OCI-LY1 (cell line): ENCODE data around the gene ARID3C.

Source experiments
- H2AFZ ChIP-seq: fragments of 200-600 bp; sonication (generic), shearing (Covaris generic); 2 replicates; pipeline ENCODE4 v1.6.0; 2014; ENCODE audit warnings: antibody characterized with exemption, mild to moderate bottlenecking, low read length
- H3F3A ChIP-seq: fragments of 200-600 bp; sonication (generic), shearing (Covaris generic); 2 replicates; pipeline ENCODE4 v1.6.0; 2014; ENCODE audit warnings: mild to moderate bottlenecking, antibody characterized with exemption, low read length, moderate library complexity; ENCODE audit not compliant: insufficient read depth
- H3K27ac ChIP-seq: fragments of 200-600 bp; sonication (generic); 2 replicates; pipeline ENCODE4 v1.5.1; 2014; ENCODE audit warnings: low read length, mixed run types, mild to moderate bottlenecking, low read depth; ENCODE audit not compliant: poor library complexity, severe bottlenecking
- H3K27me3 ChIP-seq: fragments of 200-600 bp; sonication (generic); 2 replicates; pipeline ENCODE4 v1.6.0; 2014; ENCODE audit warnings: antibody characterized with exemption, mild to moderate bottlenecking, low read length, moderate library complexity; ENCODE audit not compliant: insufficient read depth
- H3K36me3 ChIP-seq: fragments of 200-600 bp; sonication (generic); 2 replicates; pipeline ENCODE4 v1.6.1; 2014; ENCODE audit warnings: mild to moderate bottlenecking, antibody characterized with exemption, low read length, moderate library complexity, mixed read lengths; ENCODE audit not compliant: insufficient read depth
- H3K4me1 ChIP-seq: fragments of 200-600 bp; sonication (generic); 2 replicates; pipeline ENCODE4 v1.5.1; 2014; ENCODE audit warnings: mild to moderate bottlenecking, low read length, moderate library complexity; ENCODE audit not compliant: insufficient read depth, severe bottlenecking
- H3K4me2 ChIP-seq: fragments of 200-600 bp; sonication (generic), shearing (Covaris generic); 2 replicates; pipeline ENCODE4 v1.6.1; 2014; ENCODE audit warnings: low read length
- H3K4me3 ChIP-seq: fragments of 200-600 bp; sonication (generic); 2 replicates; pipeline ENCODE4 v1.5.1; 2014; ENCODE audit warnings: low read length, low read depth, mild to moderate bottlenecking, mixed read lengths; ENCODE audit not compliant: poor library complexity, severe bottlenecking
- H3K79me2 ChIP-seq: fragments of 200-600 bp; shearing (Covaris generic); 2 replicates; pipeline ENCODE4 v1.6.1; 2016; ENCODE audit warnings: mixed run types, low read length, mixed read lengths; ENCODE audit not compliant: insufficient read depth
- H3K9ac ChIP-seq: fragments of 200-600 bp; sonication (generic), shearing (Covaris generic); 2 replicates; pipeline ENCODE4 v1.6.1; 2014; ENCODE audit warnings: mild to moderate bottlenecking, low read length, mixed read lengths
- H3K9me2 ChIP-seq: fragments of 200-600 bp; sonication (generic), shearing (Covaris generic); 2 replicates; pipeline ENCODE4 v1.6.1; 2014; ENCODE audit warnings: low read depth, mild to moderate bottlenecking, low read length, mixed read lengths
- H3K9me3 ChIP-seq: fragments of 200-600 bp; shearing (Covaris generic); 2 replicates; pipeline ENCODE4 v1.6.1; 2014; ENCODE audit warnings: low read length, mixed read lengths
- H4K20me1 ChIP-seq: fragments of 200-600 bp; sonication (generic), shearing (Covaris generic); 2 replicates; pipeline ENCODE4 v1.6.0; 2016; ENCODE audit warnings: mild to moderate bottlenecking, low read length; ENCODE audit not compliant: insufficient read depth
- CTCF ChIP-seq: fragments of 200-600 bp; sonication (generic), shearing (Covaris generic); IDR thresholded peaks from 2 replicates; pipeline ENCODE4 v1.5.1; 2017; ENCODE audit warnings: mild to moderate bottlenecking, antibody characterized with exemption, low read length, moderate library complexity, mixed read lengths
- EZH2 ChIP-seq: fragments of 200-600 bp; sonication (generic), shearing (Covaris generic); IDR thresholded peaks from 2 replicates; pipeline ENCODE4 v1.8.0; 2017; ENCODE audit warnings: borderline replicate concordance, mixed run types, mild to moderate bottlenecking, antibody characterized with exemption, low read length, moderate library complexity, mixed read lengths

Gene ARID3C

GRCh38 chr9:34658461-34658860 lies 29.6 kb upstream of the ARID3C start:
- H3K9me3 ChIP-seq, result no peaks in the 10 kb centered on the region
- H3K4me2 ChIP-seq, result no peak overlapping the region
- TF ChIP-seq EZH2 (no peak), CTCF (no peak)
- H3F3A ChIP-seq, result no peaks in the 10 kb centered on the region
- no peaks in the 10 kb centered on the region for H3K4me1 ChIP-seq
- no peaks in the 10 kb centered on the region for H4K20me1 ChIP-seq
- no peak overlapping the region for H3K9ac ChIP-seq
- no peak overlapping the region for H3K27ac ChIP-seq
- H3K27me3 ChIP-seq, result no peaks in the 10 kb centered on the region; the same call in 1 of the 2 replicates
- H2AFZ ChIP-seq, result no peak overlapping the region
- H3K36me3 ChIP-seq, result no peaks in the 10 kb centered on the region
- no peak overlapping the region for H3K4me3 ChIP-seq
- H3K9me2 ChIP-seq, result no peaks in the 10 kb centered on the region
- no peaks in the 10 kb centered on the region for H3K79me2 ChIP-seq

- Histone ChIP-seq H3K9me3 (no peaks in the 10 kb centered on the region), H3K4me3 (no peak overlapping the region), H3K27me3 (no peaks in the 10 kb centered on the region; the same call in 1 of the 2 replicates), H4K20me1 (no peaks in the 10 kb centered on the region), H3K9me2 (no peaks in the 10 kb centered on the region), H3F3A (no peaks in the 10 kb centered on the region), H3K36me3 (no peaks in the 10 kb centered on the region), H3K4me2 (no peak overlapping the region), H3K79me2 (no peaks in the 10 kb centered on the region), H3K27ac (no peak overlapping the region), H3K9ac (no peak overlapping the region), H2AFZ (no peak overlapping the region), H3K4me1 (peaks cover 5% of the 10 kb centered on the region)
- TF ChIP-seq CTCF (no peak), EZH2 (no peak)
Observed at GRCh38 chr9:34656992-34657391, 28.1 kb upstream of the ARID3C start.

- H3K4me3 ChIP-seq, result no peak overlapping the region
Observed at GRCh38 chr9:34655394-34655793, 26.5 kb upstream of the ARID3C start.

More at GRCh38 chr9:34655394-34655793, 26.5 kb upstream of the ARID3C start:
- no peaks in the 10 kb centered on the region; the same call in 1 of the 2 replicates for H3K27me3 ChIP-seq
- H4K20me1 ChIP-seq, result no peaks in the 10 kb centered on the region
- H3F3A ChIP-seq, result no peaks in the 10 kb centered on the region
- no peak overlapping the region for H2AFZ ChIP-seq
- H3K9me2 ChIP-seq, result no peaks in the 10 kb centered on the region
- no peak overlapping the region for H3K9ac ChIP-seq
- no peaks in the 10 kb centered on the region for H3K9me3 ChIP-seq
- TF ChIP-seq EZH2 (no peak), CTCF (no peak)
- no peaks in the 10 kb centered on the region for H3K79me2 ChIP-seq
- H3K36me3 ChIP-seq, result 0 out of 2 replicates have a peak, but pooled peaks cover 9% of the 10 kb centered on the region
- no peak overlapping the region for H3K27ac ChIP-seq
- H3K4me2 ChIP-seq, result no peak overlapping the region
- H3K4me1 ChIP-seq, result peaks cover 11% of the 10 kb centered on the region
